ENCODE results near the gene EZR.

The EZR gene

GRCh38 chr6:158819213-158819976 is at the start of gene EZR:
Gene EZR (minus strand): TSS chr6:158819368. CDS start chr6:158818093, 1,275 bp downstream.
- peak; percentile 73 to 81 for DNase-seq (ENCODE audit: low read depth in 2 of 2)

DNA sequence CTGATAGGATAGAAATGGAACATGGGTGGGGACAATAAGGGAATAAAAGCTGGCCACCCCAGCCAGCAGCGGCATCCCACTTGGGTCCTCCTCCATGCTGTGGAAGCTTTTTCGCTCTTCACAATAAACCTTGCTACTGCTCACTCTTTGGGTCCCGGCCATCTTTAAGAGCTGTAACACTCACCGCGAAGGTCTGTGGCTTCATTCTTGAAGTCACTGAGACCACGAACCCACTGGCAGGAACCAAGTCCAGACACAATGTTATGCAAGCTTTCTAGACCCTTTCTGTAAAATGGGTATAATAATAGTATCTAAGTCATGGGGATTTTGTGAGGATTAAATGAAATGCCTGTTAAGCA is 48.9 kb upstream of the EZR start:
- DNase-seq (ENCODE audit: low read depth in 2 of 2): no peak

DNA sequence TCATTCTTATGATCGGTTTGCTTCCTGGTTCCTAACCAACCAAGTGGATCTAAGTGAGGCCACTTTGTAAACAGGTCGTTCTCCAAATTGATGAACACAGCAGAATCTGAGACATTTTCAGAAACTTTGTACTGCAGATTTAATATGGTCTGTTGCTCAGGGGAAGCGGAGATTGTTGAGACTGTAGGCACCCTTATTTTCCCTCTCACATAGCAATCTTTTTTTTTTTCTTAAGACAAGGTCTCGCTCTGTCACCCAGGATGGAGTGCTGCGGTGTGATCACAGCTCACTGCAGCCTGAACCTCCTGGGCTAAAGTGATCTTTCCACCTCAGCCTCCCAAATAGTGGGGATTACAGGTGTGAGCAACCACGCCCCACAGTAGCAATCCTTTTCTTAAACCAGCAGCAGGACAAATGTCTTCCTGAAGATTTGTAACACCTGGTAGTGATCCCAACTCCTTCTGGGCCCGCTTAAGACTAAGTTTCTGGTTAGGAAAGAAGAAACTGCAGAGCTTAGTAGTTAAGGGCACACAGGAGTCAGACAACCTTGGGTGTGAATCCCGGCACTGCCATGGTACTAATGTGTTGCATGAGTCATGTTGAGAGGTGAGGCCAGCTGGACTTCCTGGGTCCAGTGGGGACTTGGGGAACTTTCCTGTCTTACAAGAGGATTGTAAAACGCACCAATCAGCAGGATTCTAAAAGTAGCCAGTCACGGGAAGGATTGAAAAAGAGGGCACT is 48.4 kb upstream of the EZR start:
- no peak for DNase-seq (ENCODE audit: low read depth in 2 of 2)

DNA sequence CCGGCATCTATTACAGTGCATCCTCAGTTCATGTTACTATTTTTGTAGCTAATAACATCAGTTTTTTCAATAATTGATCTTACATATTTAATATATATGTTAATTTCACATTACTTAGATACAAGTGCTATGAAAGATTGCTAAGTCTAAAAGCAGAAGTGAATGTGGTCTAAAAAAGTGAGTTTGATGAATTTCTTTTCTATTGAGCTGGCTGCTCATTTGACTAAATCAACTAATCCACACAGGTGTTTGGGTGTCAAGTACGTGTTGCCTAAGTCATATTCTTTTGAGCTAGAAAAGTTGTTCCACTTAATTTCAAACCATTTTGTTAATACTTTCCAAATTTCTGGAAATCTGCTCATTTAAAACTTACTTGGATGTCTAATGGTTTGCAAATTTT is 46.6 kb upstream of the EZR start:
- no peak for DNase-seq (ENCODE audit: low read depth in 2 of 2)

DNA sequence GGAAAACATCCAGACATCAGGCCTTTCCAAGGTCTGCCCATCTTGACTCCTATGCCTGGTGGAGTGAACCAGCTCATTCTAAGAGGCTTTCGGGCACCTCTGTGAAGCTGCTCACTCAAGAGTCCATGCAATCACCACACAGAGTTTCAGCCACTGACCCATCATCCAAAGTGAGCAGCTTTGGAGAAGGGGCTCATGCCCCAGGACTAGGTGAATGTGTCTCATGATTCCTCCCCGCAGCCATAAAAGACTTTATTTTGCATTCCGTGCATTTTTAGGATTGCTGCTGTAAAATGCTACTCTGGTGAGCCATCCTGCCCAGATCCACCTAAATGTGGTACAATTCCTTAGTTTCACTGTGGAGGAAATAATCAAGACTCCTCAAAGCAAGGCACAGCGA is 44.5 kb upstream of the EZR start:
- no peak for DNase-seq (ENCODE audit: low read depth in 2 of 2)

DNA sequence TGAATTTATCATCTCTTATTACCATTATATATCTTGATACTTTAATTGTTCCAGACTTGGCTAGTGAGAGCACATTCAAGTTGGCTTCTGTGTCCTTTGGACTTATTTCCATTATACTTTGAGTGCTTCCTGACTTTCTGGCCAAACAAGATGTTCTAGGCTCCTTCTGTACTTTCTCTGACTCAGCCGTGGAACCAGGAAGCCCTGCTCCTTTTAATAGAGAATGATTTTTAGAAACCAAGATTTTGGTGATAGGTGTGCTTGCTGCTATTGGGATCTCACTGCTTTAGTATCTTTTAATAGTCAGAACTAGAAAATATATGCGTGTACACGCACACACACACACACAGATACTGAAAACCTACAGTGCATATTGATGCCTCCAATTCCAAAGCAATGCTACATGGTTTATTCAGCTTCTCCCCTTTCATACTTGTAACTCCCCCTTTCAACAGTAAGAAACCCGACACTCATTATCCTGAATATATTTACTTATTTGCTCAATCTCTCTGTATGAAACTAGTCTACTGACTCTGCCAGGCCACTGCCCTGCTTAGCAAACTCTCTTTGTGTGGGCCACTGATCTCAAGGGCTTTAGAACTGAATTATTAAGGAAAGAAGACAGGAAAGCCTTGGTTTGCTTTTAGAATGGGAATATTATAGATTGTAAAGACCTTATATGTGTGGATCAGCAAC is 42.7 kb upstream of the EZR start:
- DNase-seq (ENCODE audit: low read depth in 2 of 2): no peak

- no peak for DNase-seq (ENCODE audit: low read depth in 2 of 2)
These were observed 41.2 kb upstream of the EZR start for GRCh38 chr6:158860279-158860865.

GRCh38 chr6:158856261-158856660 is 37.1 kb upstream of the EZR start:
- DNase-seq (ENCODE audit: low read depth in 2 of 2): no peak

DNA sequence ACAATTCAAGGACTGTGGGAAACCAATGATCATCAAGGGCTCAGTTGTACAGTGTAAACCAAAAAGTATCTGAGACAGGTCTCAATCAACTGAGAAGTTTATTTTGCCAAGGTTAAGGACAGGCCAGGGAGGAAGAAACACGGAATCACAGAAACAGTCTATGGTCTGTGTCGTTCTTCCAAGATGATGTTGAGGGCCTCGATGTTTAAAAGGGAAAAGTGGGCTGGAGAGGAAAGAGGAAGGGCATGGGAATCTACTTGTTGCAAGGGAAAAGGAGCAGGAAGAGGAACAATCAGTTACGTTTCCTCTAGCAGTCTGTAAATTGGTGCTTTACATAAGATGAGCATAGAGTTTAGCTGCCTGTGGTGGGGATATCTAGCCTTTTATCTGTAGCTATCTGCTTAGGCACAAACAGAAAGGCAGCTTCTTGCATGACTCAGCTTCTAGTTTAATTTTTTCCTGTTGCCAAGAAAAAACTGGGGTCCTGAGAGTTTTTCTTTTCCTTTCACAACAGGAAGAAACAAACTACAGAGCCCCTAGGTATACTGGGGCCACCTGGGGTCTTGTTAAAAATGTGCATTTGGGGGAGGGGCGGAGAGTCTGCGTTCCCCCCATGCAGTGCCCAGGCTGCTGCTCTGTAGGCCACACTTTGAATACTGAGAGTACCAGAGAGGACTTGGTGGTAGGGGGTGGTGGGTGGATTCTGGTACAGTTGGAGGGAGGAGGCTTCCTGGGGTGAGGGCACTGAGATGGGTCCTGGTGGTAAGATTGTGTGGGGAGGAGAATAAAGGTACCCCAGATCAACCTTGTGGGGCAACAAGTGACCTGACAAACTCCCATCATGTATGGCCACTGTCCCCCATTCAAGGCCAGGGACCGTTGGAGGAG is 35.3 kb upstream of the EZR start:
- DNase-seq (ENCODE audit: low read depth in 2 of 2): no peak

- no peak for DNase-seq (ENCODE audit: low read depth in 2 of 2)
These were observed 34.7 kb upstream of the EZR start for GRCh38 chr6:158853880-158854213.

DNA sequence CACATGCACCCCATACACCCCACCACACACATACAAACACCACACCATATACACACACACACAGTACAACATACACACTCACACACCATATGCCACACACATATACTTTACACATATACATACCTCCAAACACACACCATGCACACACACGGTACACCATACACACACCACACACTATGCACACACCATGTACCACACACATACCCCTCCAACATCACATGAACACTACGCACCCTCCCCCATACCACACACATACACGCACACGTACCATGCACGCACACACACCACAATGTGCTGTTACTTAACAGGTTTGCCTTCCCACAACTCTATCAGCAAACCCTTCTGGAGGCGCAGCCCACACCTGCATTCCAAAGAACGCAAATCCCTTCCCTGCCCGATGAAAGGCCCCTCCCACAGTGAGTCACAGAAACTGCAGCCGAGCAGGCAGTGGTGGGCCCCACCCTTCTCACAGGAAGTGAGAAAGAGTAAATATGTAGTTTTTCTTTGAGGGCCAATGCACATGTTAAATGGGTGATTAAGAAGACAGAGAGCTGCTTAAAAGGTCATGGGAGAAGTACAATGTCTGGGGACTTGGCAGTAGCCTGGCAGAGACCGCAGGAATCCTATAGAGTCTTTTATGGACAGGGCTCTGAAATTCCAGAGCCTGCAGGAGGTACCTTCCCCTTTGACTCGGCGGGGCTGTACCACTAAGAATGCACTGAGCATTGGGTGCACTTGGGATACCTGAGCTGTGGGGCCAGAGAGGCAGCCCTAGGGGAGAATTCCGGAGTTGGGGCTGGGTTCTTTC is 34.1 kb upstream of the EZR start:
- peak; percentile 72 to 85 for DNase-seq (ENCODE audit: low read depth in 2 of 2)

- DNase-seq (ENCODE audit: low read depth in 2 of 2): no peak
These were observed 33.3 kb upstream of the EZR start for GRCh38 chr6:158852312-158853071.

DNA sequence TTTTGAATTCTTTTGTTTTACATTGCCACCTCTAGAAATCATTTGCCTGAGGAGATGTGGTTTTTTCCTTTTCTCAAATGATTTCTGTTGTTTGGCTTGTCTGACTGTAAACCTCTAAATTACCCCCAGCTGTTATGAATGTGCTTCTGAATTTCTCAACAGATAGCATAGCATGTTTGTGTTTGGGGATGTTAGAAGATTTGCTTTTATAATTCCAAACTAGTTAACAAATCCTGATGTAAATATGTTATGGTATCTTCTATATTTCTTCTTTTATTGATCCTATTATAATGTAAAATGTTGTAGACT is 31.6 kb upstream of the EZR start:
- DNase-seq (ENCODE audit: low read depth in 2 of 2): no peak

DNA sequence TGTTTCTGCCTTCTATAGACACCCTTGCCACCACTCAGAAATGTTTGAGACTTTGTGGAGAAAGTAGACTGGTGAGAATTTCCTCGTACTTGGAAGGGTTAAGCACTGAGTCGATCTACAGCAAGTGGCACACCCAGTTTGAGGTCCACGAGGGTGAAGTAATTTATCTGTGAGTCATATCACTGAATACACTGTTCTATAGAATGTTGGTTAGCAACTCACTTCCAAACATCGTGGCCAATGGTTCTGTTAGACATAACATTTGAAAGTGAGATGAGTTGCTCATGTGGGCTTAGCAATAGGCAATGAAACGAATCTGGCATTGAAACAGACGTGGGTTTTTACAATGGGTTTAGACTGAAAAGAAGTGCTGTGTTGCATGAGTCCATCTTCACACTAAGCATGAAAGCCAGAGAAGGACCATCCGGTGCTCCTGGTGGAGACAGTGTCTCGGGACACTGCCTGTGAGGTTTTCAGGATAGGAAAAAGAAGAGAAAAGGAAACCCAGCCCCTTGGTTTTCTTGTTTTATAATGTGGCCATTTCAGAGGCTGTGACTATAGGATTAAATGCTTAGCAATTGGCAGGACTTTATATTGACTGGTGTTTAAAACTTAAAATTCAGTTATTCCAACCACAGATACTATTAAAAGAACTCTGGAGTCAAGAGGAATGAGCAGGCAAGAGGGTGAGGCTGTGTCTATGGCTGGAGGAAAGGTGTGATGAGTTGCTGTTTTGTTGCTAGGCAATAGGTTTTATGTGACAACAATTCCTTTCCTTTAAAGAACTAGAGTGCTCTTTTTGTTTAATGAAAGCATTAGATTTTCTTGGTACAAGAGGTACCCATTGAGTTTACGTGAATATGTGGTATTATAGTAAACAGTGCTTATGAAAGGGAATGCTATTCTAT is 31.0 kb upstream of the EZR start:
- peak in 1 of 2 donors; percentile 47 for DNase-seq (ENCODE audit: low read depth in 2 of 2)

GRCh38 chr6:158848490-158848895 is 29.3 kb upstream of the EZR start:
- no peak for DNase-seq (ENCODE audit: low read depth in 2 of 2)

- DNase-seq (ENCODE audit: low read depth in 2 of 2): no peak
These were observed 28.6 kb upstream of the EZR start for GRCh38 chr6:158847786-158848185.

GRCh38 chr6:158847012-158847529 is 27.9 kb upstream of the EZR start:
- no peak for DNase-seq (ENCODE audit: low read depth in 2 of 2)

- DNase-seq (ENCODE audit: low read depth in 2 of 2): no peak
These were observed 24.8 kb upstream of the EZR start for GRCh38 chr6:158843751-158844683.

All from stimulated activated CD4-positive, alpha-beta T cell treated with anti-CD3 and anti-CD28 coated beads, Interleukin-4, amount 100 ng/mL, for 48 hours (primary cell).